Thoracic aorta (tissue), 2 donors: ENCODE results near the gene SPOP. TPM values are rescaled to one million over a fixed set of nuclear protein-coding genes. Genes with fewer than 3 reads are reported as not detected.

ENCODE experiments used
- ATAC-seq: fragments of 150-250 bp; one replicate; pipeline ENCODE4 v1.8.0; 2017; ENCODE audit warnings: low read depth; ENCODE audit not compliant: insufficient number of reproducible peaks, low FRiP score
- DNase-seq: peaks from one replicate; pipeline ENCODE4 v3.0.0-alpha.2; 2020; ENCODE audit warnings: low spot score
- H3K27ac ChIP-seq, 2 donors: fragments of 200-600 bp; sonication (generic); 1 replicate in 1 of 2; 2 replicates in 1 of 2; pipeline ENCODE4 v1.5.1; 2016; ENCODE audit warnings: mild to moderate bottlenecking in 2 of 2, moderate library complexity in 2 of 2
- H3K27me3 ChIP-seq: fragments of 200-600 bp; sonication (generic); replicated peaks from 2 replicates; pipeline ENCODE4 v1.6.0; 2016; ENCODE audit warnings: mild to moderate bottlenecking; ENCODE audit not compliant: insufficient read depth
- H3K36me3 ChIP-seq: fragments of 200-600 bp; sonication (generic); one replicate; pipeline ENCODE4 v1.5.1; 2016
- H3K4me1 ChIP-seq, 2 donors: fragments of 200-600 bp; sonication (generic); 1 replicate in 1 of 2; 2 replicates in 1 of 2; pipeline versions ENCODE4 v1.5.1 to v1.6.0; 2016; ENCODE audit warnings: low read depth in 2 of 2, mild to moderate bottlenecking in 1 of 2; ENCODE audit not compliant: control insufficient read depth in 1 of 2
- H3K4me3 ChIP-seq: fragments of 200-600 bp; sonication (generic); 2 replicates; pipeline ENCODE4 v1.5.1; 2016; ENCODE audit warnings: mild to moderate bottlenecking
- H3K9me3 ChIP-seq: fragments of 200-600 bp; sonication (generic); 2 replicates; pipeline ENCODE4 v1.5.1; 2016
- CTCF ChIP-seq: fragments of 200-600 bp; sonication (generic); IDR thresholded peaks from one replicate; pipeline ENCODE4 v1.5.1; 2019; ENCODE audit warnings: antibody characterized with exemption
- total RNA-seq, 2 donors: library from RNA; depleted of rRNA; stranded (reverse); fragments of >200 nt; gene quantifications; one replicate each; pipeline versions ENCODE4 v1.1.0 to v1.2.3, GENCODE V29; 2016

Gene SPOP
- total RNA-seq, 2 donors from 2014 or later: 97.7 to 123 TPM

DNA sequence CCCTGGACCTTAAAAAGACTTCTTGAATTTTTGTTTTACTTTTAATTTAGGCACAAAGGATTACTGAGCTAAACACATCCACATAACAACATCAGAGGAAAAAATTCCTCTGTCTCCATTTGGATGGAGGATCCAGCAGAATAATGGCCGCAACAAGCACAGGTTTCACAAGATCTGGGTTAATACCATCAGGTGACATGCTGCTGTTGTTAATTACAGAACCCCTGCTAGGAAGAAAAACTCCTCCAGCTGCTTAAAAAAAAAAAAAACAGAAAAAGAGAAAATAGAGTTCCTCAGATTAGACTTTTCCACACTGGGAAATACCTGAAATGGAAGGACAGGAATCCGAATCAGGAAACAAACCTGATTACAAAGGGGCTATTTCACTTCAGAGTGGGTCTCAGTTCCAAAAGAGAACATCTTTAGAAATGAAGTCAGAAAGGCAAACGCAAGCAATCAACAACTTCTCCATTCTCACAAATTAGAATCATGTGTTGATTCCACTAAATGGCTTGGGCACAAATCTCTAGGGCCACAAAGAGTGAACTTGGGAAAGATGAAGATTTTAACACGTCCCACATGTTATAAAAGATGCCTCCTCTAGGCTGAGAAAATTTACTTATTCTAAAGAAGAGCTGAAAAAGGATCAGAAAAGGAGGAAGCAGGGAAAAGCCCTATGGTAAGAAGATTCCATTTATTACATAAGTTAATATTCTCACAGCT, 44.0 kb downstream of the SPOP start:
- H3K27me3 ChIP-seq: no peaks in the 10 kb centered on the region
- peaks cover 85 to 100% of the 10 kb centered on the region in 2 donors for H3K4me1 ChIP-seq
- no peaks in the 10 kb centered on the region for H3K36me3 ChIP-seq
- no peak for DNase-seq
- no peak overlapping the region for H3K4me3 ChIP-seq
- TF ChIP-seq CTCF: no peak
- H3K27ac ChIP-seq: peak overlapping the region; percentile 98 to 100
- ATAC-seq: no peak
- no peaks in the 10 kb centered on the region for H3K9me3 ChIP-seq

DNA sequence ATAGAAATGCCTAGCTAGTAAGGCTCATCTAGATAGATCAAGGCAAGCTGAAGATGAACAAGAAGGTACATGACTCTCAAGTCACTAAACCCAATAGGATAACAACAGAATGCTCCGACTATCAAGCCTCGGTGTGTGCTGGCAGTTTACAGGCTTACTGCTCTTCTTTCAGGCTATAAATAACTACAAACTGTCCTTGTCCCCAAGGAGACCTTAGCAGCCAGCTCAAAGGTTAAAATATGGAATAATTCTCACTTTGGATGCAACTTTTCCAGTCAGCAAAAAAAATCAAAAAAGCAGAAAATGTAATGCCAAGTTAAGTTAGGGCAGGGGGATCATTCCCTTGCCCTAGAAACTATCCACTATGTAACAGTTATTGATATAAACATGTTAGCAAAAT, 44.6 kb downstream of the SPOP start:
- Histone ChIP-seq H3K4me3 (peak overlapping the region; percentile 52), H3K27me3 (no peaks in the 10 kb centered on the region), H3K9me3 (no peaks in the 10 kb centered on the region), H3K4me1 (peaks cover 88 to 100% of the 10 kb centered on the region in 2 donors), H3K27ac (peak overlapping the region; percentile 98 to 100), H3K36me3 (no peaks in the 10 kb centered on the region)
- ATAC-seq: no peak
- TF ChIP-seq CTCF: no peak
- DNase-seq: no peak

DNA sequence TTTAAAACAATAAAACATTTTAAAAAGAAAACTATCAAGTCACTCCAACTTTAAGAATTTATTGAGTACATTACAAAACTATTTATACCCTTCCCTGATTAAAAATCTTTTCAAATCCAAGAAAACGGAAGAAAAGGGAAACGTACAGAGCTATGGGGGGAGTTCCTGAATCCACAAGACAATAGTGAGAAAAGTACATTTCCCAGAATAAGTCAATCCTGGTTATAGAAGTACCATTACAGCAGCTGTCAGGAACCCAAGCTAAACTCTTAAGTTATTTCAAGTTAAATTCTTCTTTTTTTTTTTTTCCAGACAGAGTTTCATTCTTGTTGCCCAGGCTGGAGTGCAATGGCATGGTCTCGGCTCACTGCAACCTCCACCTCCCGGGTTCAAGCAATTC, 45.7 kb downstream of the SPOP start:
- Histone ChIP-seq H3K36me3 (no peaks in the 10 kb centered on the region), H3K9me3 (no peaks in the 10 kb centered on the region), H3K27me3 (no peaks in the 10 kb centered on the region), H3K27ac (peak overlapping the region; percentile 98 to 100), H3K4me3 (peak overlapping the region; percentile 52), H3K4me1 (peaks cover 86 to 100% of the 10 kb centered on the region in 2 donors)
- no peak for DNase-seq
- ATAC-seq: no peak
- TF ChIP-seq CTCF: no peak

- Histone ChIP-seq H3K27ac (peak overlapping the region; percentile 98 to 100), H3K4me3 (peak overlapping the region; percentile 52), H3K4me1 (peaks cover 82 to 100% of the 10 kb centered on the region in 2 donors), H3K9me3 (no peaks in the 10 kb centered on the region), H3K36me3 (no peaks in the 10 kb centered on the region), H3K27me3 (no peaks in the 10 kb centered on the region)
- DNase-seq (no peak), ATAC-seq (no peak)
- TF ChIP-seq CTCF: no peak
Observed at GRCh38 chr17:49631496-49631895, 46.4 kb downstream of the SPOP start.

DNA sequence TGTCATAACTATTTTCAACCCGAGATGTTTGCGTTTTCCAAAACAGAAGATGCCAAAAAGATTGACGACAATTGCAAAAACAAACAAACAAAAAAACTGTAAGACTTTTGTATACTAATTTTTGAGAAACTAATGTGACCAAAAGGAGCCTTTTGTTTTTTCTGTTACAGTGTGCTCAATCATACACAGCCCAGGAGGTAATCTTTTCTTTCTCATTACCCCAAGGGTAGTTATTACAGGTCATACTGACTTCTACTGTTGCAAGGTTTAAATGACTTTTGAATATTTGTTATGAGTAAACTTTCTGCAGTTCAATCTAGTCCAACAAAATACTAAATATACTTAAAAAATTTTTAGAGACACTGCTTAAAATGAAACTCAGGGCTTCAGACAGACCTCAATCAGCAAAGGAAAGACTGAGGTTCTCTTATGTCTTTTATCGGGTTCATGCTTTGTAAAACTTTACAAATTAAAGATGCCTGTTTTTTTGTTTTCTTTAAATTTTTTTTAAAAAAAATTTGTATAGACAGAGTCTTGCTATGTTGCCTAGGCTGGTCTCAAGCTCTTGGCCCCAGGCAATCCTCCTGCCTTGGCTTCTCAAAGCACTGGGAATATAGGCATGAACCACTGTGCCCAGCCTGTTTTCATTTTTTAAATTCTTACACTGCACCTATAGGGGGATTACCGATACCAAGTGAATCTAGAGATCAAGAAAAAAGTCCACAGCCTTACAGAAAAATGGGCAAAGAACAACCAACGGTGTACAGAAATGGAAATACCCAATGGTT, 47.6 kb downstream of the SPOP start:
- H3K4me3 ChIP-seq: peak overlapping the region; percentile 0
- no peak for TF ChIP-seq CTCF
- no peak for ATAC-seq
- no peak for DNase-seq
- H3K4me1 ChIP-seq: peaks cover 74 to 93% of the 10 kb centered on the region in 2 donors
- no peaks in the 10 kb centered on the region for H3K27me3 ChIP-seq
- no peaks in the 10 kb centered on the region for H3K36me3 ChIP-seq
- H3K9me3 ChIP-seq: no peaks in the 10 kb centered on the region
- H3K27ac ChIP-seq: peak overlapping the region; percentile 98 to 100
